PC-9 (cell line): Measurements from ENCODE around the gene ACTR1B. TPM values are rescaled to one million over a fixed set of nuclear protein-coding genes. Genes with fewer than 3 reads are reported as not detected.

Experiments used
- BruUV-seq: library from RNA; stranded (reverse); fragments of 400-500 nt; replicated peaks from 2 replicates; lab custom pipeline; 2021; lab: Mats Ljungman, UMichigan
- CTCF ChIA-PET: fragments of 300-600 bp; sonication (Branson Sonifier 250); formaldehyde crosslinking; loops from one replicate; lab custom pipeline; 2022; ENCODE audit warnings: antibody characterized with exemption; lab: Charles Lee
- POLR2A ChIA-PET: fragments of 300-600 bp; sonication (Branson Sonifier 250); formaldehyde crosslinking; loops from one replicate; lab custom pipeline; 2022; ENCODE audit warnings: antibody characterized with exemption; ENCODE audit not compliant: unreplicated experiment; lab: Charles Lee
- DNase-seq, 2 experiments: peaks; one replicate each; pipeline versions ENCODE4 v3.0.0 to v3.0.0-alpha.2; 2015 to 2022; ENCODE audit warnings: mixed read lengths in 1 of 2
- H2AFZ ChIP-seq: fragments of 200-600 bp; sonication (generic); 2 replicates; pipeline ENCODE4 v1.8.1; 2017; ENCODE audit warnings: antibody characterized with exemption
- H3F3A ChIP-seq: fragments of 200-600 bp; sonication (generic); 2 replicates; pipeline ENCODE4 v1.8.1; 2017; ENCODE audit warnings: antibody characterized with exemption, mild to moderate bottlenecking, low read depth; ENCODE audit not compliant: insufficient read depth
- H3K27ac ChIP-seq: fragments of 200-600 bp; sonication (generic); 2 replicates; pipeline ENCODE4 v1.6.1; 2016; ENCODE audit warnings: mixed run types
- H3K27me3 ChIP-seq: fragments of 200-600 bp; sonication (generic); 2 replicates; pipeline ENCODE4 v1.6.1; 2016; ENCODE audit warnings: low read depth, mixed run types; ENCODE audit not compliant: insufficient read depth
- H3K36me3 ChIP-seq: fragments of 200-600 bp; sonication (generic); 2 replicates; pipeline ENCODE4 v1.6.1; 2016; ENCODE audit warnings: low read depth, mixed run types
- H3K4me1 ChIP-seq: fragments of 200-600 bp; sonication (generic); replicated peaks from 2 replicates; pipeline ENCODE4 v1.6.1; 2016; ENCODE audit warnings: mixed run types; ENCODE audit not compliant: insufficient read depth
- H3K4me2 ChIP-seq: fragments of 200-600 bp; sonication (generic); 2 replicates; pipeline ENCODE4 v1.6.1; 2017; ENCODE audit warnings: mixed run types
- H3K4me3 ChIP-seq: fragments of 200-600 bp; sonication (generic); 2 replicates; pipeline ENCODE4 v1.6.1; 2016; ENCODE audit warnings: mixed run types
- H3K79me2 ChIP-seq: fragments of 200-600 bp; sonication (generic); 2 replicates; pipeline ENCODE4 v1.6.1; 2017; ENCODE audit warnings: low read depth, mixed run types
- H3K9me2 ChIP-seq: fragments of 200-600 bp; sonication (generic); 2 replicates; pipeline ENCODE4 v1.8.1; 2017; ENCODE audit warnings: mild to moderate bottlenecking; ENCODE audit not compliant: insufficient read depth
- H3K9me3 ChIP-seq: fragments of 200-600 bp; sonication (generic); 2 replicates; pipeline ENCODE4 v1.8.1; 2016; ENCODE audit warnings: low read depth; ENCODE audit not compliant: insufficient read depth
- H4K20me1 ChIP-seq: fragments of 200-600 bp; sonication (generic); 2 replicates; pipeline ENCODE4 v1.8.1; 2017; ENCODE audit not compliant: insufficient read depth
- CTCF ChIP-seq: fragments of 200-600 bp; sonication (generic); conservative IDR thresholded peaks from 2 replicates; pipeline ENCODE4 v1.6.1; 2017; ENCODE audit warnings: mixed run types, antibody characterized with exemption, mild to moderate bottlenecking, moderate library complexity
- EZH2 ChIP-seq: fragments of 200-600 bp; sonication (generic); IDR thresholded peaks from 2 replicates; pipeline ENCODE4 v1.8.0; 2017; ENCODE audit warnings: antibody characterized with exemption, low read depth
- intact Hi-C: fragments of 100-400 bp; cut with micrococcal nuclease; formaldehyde crosslinking; loops from one replicate; pipeline ENCODE4 v1.10.0; 2022; ENCODE audit not compliant: unreplicated experiment
- total RNA-seq: library from RNA; stranded (reverse); gene quantifications from 2 replicates; pipeline ENCODE4 v1.2.3, GENCODE V29; 2021

The ACTR1B gene
- total RNA-seq, 1 experiment from 2014 or later = 49.9 TPM

GRCh38 chr2:97657986-97658690, 5.7 kb downstream of the ACTR1B start:
- no TSS peak for BruUV-seq
- ChIA-PET CTCF (no interaction called here), POLR2A (no interaction called here)
- intact Hi-C loops = no loop called here
- Histone ChIP-seq H3K4me2 (no peak overlapping the region), H3F3A (peaks cover 18% of the 10 kb centered on the region), H3K9me3 (no peaks in the 10 kb centered on the region), H3K36me3 (peaks cover 5% of the 10 kb centered on the region; the same call in 1 of the 2 replicates), H3K9me2 (no peaks in the 10 kb centered on the region), H2AFZ (no peak overlapping the region), H3K27ac (no peak overlapping the region), H3K79me2 (peaks cover 29% of the 10 kb centered on the region), H3K27me3 (no peaks in the 10 kb centered on the region), H4K20me1 (peaks cover 19% of the 10 kb centered on the region), H3K4me1 (peaks cover 12% of the 10 kb centered on the region), H3K4me3 (no peak overlapping the region)
- peak in 1 of 2 experiments; percentile 19 for DNase-seq
- TF ChIP-seq EZH2 = no peak
- no peak for TF ChIP-seq CTCF

- Histone ChIP-seq H3K27ac (no peak overlapping the region), H3K27me3 (no peaks in the 10 kb centered on the region), H3K79me2 (peaks cover 22% of the 10 kb centered on the region), H3K36me3 (peaks cover 5% of the 10 kb centered on the region; the same call in 1 of the 2 replicates), H3K4me2 (no peak overlapping the region), H3F3A (peaks cover 15% of the 10 kb centered on the region), H2AFZ (no peak overlapping the region), H4K20me1 (peaks cover 15% of the 10 kb centered on the region), H3K9me2 (no peaks in the 10 kb centered on the region), H3K9me3 (no peaks in the 10 kb centered on the region), H3K4me3 (no peak overlapping the region), H3K4me1 (peaks cover 6% of the 10 kb centered on the region)
- TF ChIP-seq CTCF (no peak), EZH2 (no peak)
- POLR2A ChIA-PET = no interaction called here
- peak in 1 of 2 experiments; percentile 16 for DNase-seq
- BruUV-seq = no TSS peak
- CTCF ChIA-PET = no interaction called here
- intact Hi-C loops = no loop called here
Measured at GRCh38 chr2:97656905-97657587, 6.8 kb downstream of the ACTR1B start.

- no peaks in the 10 kb centered on the region for H3K9me3 ChIP-seq
- no peak overlapping the region for H3K4me2 ChIP-seq
- no peaks in the 10 kb centered on the region for H3K27me3 ChIP-seq
- H3K4me3 ChIP-seq = no peak overlapping the region
- no TSS peak for BruUV-seq
- H2AFZ ChIP-seq = no peak overlapping the region
- intact Hi-C loops = no loop called here
- H3F3A ChIP-seq = peaks cover 14% of the 10 kb centered on the region; the same call in 1 of the 2 replicates
- TF ChIP-seq EZH2 (no peak), CTCF (no peak)
- peak in 1 of 2 experiments; percentile 22 for DNase-seq
- H3K9me2 ChIP-seq = no peaks in the 10 kb centered on the region
- peaks cover 8% of the 10 kb centered on the region for H4K20me1 ChIP-seq
- H3K4me1 ChIP-seq = no peaks in the 10 kb centered on the region
- H3K36me3 ChIP-seq = peaks cover 5% of the 10 kb centered on the region; the same call in 1 of the 2 replicates
- H3K27ac ChIP-seq = no peak overlapping the region
- CTCF ChIA-PET = no interaction called here
- peaks cover 14% of the 10 kb centered on the region for H3K79me2 ChIP-seq
- POLR2A ChIA-PET = no interaction called here
Measured at GRCh38 chr2:97656129-97656755, 7.6 kb downstream of the ACTR1B start.
